C4-2B (cell line): ENCODE results near the gene MTMR12.
"Not testable (repeated sequence)": the region's sequence is repeated elsewhere in the genome, so short reads cannot be mapped to it uniquely, and the experiment has no call there.

Experiments
- H3K27ac ChIP-seq: fragments of 450-650 bp; 2 replicates; pipeline ENCODE4 v1.5.1; 2017
- ZFX ChIP-seq: fragments of 450-650 bp; IDR thresholded peaks from 2 replicates; pipeline ENCODE4 v1.6.1; 2017
- TF ChIP-seq, protein P1 (sequence below): fragments of 450-650 bp; conservative IDR thresholded peaks from 2 replicates; pipeline ENCODE4 v1.5.1; 2017; ENCODE audit warnings: mild to moderate bottlenecking

MTMR12 gene

DNA sequence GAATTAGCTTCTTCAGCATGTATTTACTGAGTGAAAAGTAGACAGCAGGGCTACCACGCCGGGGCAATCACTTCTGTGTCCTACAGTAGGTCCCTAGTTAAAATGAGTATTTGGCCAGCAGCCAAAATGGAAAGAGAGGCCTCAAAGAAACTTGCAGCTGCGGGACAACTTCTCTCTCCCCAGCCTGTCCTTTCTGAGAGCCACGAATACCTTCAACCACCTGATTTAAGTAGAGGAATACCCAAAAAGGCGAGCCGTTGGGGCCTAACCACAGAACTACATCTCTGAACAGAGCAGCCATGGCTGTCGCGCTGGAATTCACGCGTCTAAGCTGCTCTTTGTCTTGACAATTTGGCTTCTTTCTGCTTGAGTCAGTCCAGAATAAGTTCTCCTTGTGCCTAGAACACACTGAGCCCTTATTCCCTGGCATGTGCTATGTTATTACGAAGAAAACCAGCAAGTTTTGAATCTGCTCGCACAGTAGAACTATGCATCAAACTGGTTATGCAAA lies 94.8 kb downstream of the MTMR12 start:
- no peak overlapping the region for H3K27ac ChIP-seq
- TF ChIP-seq ZFX = no peak
- TF ChIP-seq, protein P1, sequence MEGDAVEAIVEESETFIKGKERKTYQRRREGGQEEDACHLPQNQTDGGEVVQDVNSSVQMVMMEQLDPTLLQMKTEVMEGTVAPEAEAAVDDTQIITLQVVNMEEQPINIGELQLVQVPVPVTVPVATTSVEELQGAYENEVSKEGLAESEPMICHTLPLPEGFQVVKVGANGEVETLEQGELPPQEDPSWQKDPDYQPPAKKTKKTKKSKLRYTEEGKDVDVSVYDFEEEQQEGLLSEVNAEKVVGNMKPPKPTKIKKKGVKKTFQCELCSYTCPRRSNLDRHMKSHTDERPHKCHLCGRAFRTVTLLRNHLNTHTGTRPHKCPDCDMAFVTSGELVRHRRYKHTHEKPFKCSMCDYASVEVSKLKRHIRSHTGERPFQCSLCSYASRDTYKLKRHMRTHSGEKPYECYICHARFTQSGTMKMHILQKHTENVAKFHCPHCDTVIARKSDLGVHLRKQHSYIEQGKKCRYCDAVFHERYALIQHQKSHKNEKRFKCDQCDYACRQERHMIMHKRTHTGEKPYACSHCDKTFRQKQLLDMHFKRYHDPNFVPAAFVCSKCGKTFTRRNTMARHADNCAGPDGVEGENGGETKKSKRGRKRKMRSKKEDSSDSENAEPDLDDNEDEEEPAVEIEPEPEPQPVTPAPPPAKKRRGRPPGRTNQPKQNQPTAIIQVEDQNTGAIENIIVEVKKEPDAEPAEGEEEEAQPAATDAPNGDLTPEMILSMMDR = no peak

- not testable (repeated sequence) for H3K27ac ChIP-seq
These were observed 98.4 kb downstream of the MTMR12 start for GRCh38 chr5:32214344-32214743.

- no peak overlapping the region for H3K27ac ChIP-seq
- TF ChIP-seq, protein P1 = no peak
- TF ChIP-seq ZFX = no peak
These were observed 102.6 kb downstream of the MTMR12 start for GRCh38 chr5:32210151-32210550.

DNA sequence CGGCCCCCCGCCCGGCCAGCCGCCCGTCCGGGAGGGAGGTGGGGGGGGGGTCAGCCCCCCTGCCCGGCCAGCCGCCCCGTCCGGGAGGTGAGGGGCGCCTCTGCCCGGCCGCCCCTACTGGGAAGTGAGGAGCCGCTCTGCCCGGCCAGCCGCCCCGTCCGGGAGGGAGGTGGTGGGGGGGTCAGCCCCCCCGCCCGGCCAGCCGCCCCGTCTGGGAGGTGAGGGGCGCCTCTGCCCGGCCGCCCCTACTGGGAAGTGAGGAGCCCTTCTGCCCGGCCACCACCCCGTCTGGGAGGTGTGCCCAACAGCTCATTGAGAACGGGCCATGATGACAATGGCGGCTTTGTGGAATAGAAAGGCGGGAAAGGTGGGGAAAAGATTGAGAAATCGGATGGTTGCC lies 103.9 kb downstream of the MTMR12 start:
- H3K27ac ChIP-seq = not testable (repeated sequence)

DNA sequence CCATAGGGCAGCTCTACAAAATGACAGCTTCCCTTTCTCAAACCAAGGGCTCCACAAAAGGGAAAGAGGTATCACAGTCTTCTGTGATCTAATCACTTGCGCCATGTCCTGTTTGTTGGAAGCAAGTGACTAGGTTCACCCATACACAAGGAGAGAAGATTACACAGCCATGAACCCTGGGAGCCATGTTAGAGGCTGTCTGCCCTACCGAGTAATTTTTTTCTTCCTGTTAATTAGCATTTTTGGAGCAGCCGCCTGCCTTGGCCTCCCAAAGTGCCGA lies 105.4 kb downstream of the MTMR12 start:
- TF ChIP-seq, protein P1 = no peak
- no peak for TF ChIP-seq ZFX
- H3K27ac ChIP-seq = no peak overlapping the region

- no peak overlapping the region for H3K27ac ChIP-seq
These were observed 106.0 kb downstream of the MTMR12 start for GRCh38 chr5:32206509-32207354.

GRCh38 chr5:32206053-32206452 lies 106.7 kb downstream of the MTMR12 start:
- no peak for TF ChIP-seq ZFX
- TF ChIP-seq, protein P1 = no peak
- H3K27ac ChIP-seq = no peak overlapping the region

More at GRCh38 chr5:32206509-32207354, 106.0 kb downstream of the MTMR12 start:
- TF ChIP-seq ZFX = no peak
- TF ChIP-seq, protein P1 = no peak

GRCh38 chr5:32202394-32202793 lies 110.3 kb downstream of the MTMR12 start:
- H3K27ac ChIP-seq = no peak overlapping the region
- TF ChIP-seq, protein P1 = no peak
- TF ChIP-seq ZFX = no peak
